GM19438 (cell line): ENCODE measurements around the gene NCOA1.

ENCODE experiments used
- ATAC-seq: cut with Tn5 transposase; IDR thresholded peaks from one replicate; pipeline ENCODE4 v1.9.1; 2021; ENCODE audit warnings: low read depth; ENCODE audit not compliant: unreplicated experiment

Gene NCOA1

DNA sequence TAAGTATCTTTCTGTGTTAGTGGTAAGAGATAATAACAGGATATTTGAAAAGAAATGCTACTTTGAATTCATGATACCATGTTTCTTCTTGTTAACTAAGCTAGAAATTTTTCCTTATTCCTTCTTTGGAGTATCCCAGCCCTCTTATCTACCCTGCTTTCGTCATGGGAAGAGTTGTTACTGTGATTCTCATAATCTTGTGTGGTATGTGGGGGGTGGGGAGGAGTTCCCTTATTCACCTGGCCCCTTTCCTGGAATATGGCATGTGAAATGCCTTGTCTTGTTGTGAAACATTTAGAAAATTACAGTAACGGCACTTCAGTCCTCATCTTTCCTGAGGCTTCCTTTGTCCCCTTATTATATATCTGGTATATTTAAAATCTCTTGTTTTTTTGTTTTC lies 129.9 kb downstream of the NCOA1 start:
- ATAC-seq, result no peak

DNA sequence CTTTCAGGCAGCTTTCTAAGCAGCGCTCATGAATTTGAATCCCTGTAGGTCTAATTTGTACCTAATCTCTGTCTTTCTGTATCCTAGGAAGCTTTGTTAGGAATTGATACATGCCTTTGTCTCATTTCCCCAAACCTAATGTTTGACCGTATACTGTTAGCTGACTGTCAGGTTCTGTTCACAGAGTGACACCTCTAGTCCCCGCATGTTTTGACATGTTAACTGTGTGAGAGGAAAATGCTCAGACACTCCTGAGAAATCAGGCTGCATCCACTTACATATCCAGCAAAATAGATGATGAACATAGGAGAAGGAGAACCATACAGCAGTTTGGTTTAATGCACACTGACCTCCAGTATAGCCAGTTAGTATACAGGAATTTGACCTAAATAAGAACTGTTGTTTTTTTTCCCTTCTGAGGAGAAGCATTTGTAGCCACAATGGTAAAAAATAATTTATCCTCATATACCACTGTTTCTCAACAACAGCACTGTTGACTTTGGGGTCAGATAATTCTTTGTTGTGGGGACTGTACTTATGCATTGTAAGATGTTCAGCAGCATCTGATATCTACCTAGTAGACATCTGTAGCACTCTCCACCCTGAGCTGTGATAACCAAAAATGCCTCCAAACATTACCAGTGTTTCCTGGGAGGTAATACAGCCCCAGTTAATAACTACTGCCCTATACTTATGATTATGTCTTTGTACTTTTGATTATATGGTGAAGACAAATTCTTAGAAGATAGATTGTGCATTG lies 130.9 kb downstream of the NCOA1 start:
- no peak for ATAC-seq

DNA sequence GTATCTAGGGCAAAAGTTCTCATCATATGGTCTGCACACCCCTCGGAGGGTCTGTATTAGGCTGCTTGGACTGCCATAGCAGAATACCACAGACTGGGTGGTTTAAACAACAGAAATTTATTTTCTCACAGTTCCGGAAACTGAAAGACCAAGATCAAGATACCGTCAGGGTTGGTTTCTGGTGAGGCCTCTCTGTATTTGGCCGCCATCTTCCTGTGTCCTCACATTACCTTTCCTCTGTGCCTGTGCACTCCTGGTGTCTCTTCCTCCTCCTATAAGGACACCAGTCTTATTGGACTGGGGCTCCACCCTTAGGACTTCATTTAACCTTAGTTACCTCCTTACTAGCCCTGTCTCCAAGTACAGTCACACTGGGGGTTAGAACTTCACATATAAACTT lies 132.5 kb downstream of the NCOA1 start:
- no peak for ATAC-seq

GRCh38 chr2:24625728-24626127 lies 134.7 kb downstream of the NCOA1 start:
- ATAC-seq, result no peak

GRCh38 chr2:24626131-24626530 lies 135.1 kb downstream of the NCOA1 start:
- ATAC-seq, result no peak

- ATAC-seq, result no peak
Observed at GRCh38 chr2:24628746-24629145, 137.7 kb downstream of the NCOA1 start.

DNA sequence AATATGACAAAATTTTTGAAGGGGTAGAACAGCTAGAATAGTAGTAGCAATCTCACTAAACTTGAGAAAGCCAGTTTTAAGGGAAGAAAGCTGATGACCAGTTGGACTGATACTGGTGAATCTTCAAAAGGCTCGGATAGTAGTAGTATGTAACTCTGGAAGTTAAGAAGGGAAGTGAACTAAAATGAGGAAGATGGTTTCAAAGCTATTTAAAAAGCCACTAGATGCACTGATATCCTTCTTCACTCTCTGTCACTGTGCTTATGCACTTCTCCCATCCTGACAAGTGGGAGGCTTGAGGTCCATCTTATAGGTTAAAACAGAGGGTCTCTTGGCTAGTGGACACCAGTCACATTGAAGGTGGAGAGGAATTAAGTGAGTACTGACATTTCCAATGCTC lies 141.1 kb downstream of the NCOA1 start:
- no peak for ATAC-seq

GRCh38 chr2:24635181-24635580 lies 144.1 kb downstream of the NCOA1 start:
- ATAC-seq, result no peak

GRCh38 chr2:24638568-24638967 lies 147.5 kb downstream of the NCOA1 start:
- no peak for ATAC-seq

- ATAC-seq, result no peak
Observed at GRCh38 chr2:24642351-24642750, 151.3 kb downstream of the NCOA1 start.

- no peak for ATAC-seq
Observed at GRCh38 chr2:24643051-24643450, 152.0 kb downstream of the NCOA1 start.

DNA sequence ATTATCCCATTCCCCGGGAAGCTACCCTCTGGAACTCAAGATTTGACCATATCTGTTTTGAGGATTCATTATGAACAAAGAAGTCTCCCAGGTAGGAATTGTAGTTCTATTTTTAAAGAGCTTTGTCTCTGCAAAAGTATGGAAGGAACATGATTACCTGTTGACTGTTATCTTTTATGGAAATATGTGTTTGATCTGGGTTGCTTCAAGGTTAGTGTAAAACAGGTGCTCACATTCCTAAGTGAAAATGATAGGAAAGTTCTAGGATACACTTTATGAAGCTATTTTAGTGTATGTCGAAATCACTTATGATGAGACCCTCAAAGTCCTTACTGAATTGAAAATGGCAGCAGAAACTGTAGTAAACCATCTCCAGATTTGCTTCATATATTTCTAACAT lies 153.0 kb downstream of the NCOA1 start:
- no peak for ATAC-seq

DNA sequence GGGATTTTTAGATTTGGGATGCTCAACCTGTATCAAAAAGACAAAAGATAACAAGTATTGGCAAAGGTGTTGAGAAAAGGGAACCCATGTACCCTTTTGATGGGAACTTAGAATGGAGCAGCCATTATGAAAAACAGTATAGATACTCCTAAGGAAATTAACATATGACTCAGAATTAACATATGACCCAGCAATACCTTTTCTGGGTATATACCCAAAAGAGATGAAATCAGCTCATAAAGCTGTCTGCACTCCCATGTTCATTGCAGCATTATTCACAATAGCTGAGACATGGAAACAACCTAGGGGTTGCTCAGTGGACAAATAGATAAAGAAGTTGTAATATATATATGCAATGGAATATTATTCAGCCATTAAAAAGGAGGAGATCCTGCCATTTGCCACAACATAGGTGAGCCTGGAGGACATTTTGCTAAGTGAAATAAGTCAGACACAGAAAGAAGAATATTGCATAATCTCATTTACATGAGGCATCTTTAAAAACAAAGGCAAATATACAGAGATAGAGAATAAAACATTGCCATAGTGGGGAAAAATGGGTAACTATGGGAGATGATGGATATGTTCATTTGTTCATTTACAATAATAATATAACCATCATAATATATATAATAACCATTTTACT lies 160.1 kb downstream of the NCOA1 start:
- no peak for ATAC-seq

- no peak for ATAC-seq
Observed at GRCh38 chr2:24651643-24652003, 160.6 kb downstream of the NCOA1 start.

- no peak for ATAC-seq
Observed at GRCh38 chr2:24652265-24653182, 161.5 kb downstream of the NCOA1 start.

GRCh38 chr2:24657818-24658217 lies 166.8 kb downstream of the NCOA1 start:
- ATAC-seq, result no peak

DNA sequence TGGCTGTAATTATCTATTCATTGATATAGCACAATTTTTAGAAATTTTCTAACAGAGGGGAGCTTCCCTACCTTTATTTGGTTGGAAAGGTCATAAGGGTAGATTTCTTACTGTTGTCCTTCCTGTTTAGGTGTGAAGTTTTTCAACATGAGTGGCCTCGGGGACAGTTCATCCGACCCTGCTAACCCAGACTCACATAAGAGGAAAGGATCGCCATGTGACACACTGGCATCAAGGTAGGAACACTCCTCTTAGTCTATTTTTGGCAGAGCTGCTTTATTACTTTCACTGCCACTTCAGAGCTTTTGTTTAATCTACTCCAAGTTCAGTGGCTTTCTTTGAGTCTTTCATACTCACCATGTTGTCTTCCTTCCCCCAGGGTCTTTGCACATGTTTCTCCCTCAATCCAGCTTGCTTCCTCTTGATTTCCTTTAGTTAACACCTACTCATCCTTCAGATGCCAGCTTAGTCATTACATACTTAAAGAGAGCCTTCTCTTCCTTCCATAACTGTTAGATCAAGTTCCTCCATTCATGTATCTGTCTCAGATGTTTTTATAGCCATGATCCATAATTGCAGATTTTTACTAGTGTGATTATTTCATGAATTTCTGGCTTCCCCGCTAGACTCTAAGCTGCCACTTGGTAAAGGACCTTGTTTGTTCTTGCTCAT lies 167.6 kb downstream of the NCOA1 start:
- ATAC-seq, result no peak

- ATAC-seq, result no peak
Observed at GRCh38 chr2:24659862-24660261, 168.8 kb downstream of the NCOA1 start.

- ATAC-seq, result no peak
Observed at GRCh38 chr2:24667542-24667941, 176.5 kb downstream of the NCOA1 start.

- no peak for ATAC-seq
Observed at GRCh38 chr2:24671230-24671629, 180.2 kb downstream of the NCOA1 start.

- ATAC-seq, result no peak
Observed at GRCh38 chr2:24672589-24672988, 181.5 kb downstream of the NCOA1 start.
